Lower leg skin (tissue), 4 donors: ENCODE data around the gene GCAT. TPM values are rescaled to one million over a fixed set of nuclear protein-coding genes. Genes with fewer than 3 reads are reported as not detected.

ENCODE experiments used
- DNase-seq, 2 donors: peaks; one replicate each; pipeline ENCODE4 v3.0.0-alpha.2; 2019; ENCODE audit warnings: low spot score in 2 of 2
- H3K4me3 ChIP-seq: fragments of 200-600 bp; sonication (generic); 2 replicates; pipeline ENCODE4 v1.5.1; 2017; ENCODE audit warnings: mild to moderate bottlenecking, low read depth; ENCODE audit not compliant: poor library complexity, severe bottlenecking
- CTCF ChIP-seq, 3 donors: fragments of 450-650 bp; IDR thresholded peaks; one replicate each; pipeline ENCODE4 v1.5.1; 2016; ENCODE audit warnings: antibody characterized with exemption in 3 of 3, mild to moderate bottlenecking in 3 of 3, moderate library complexity in 2 of 3
- POLR2A ChIP-seq, 2 donors: fragments of 450-650 bp; IDR thresholded peaks; one replicate each; pipeline ENCODE4 v1.6.1; 2016 to 2017; ENCODE audit warnings: antibody characterized with exemption in 2 of 2, mild to moderate bottlenecking in 1 of 2, moderate library complexity in 1 of 2
- WGBS, 2 donors: methylation state at CpG; one replicate each; pipeline ENCODE4 v1.1.5; 2018; 5-methylcytosine and 5-hydroxymethylcytosine counted together
- intact Hi-C: fragments of 100-400 bp; cut with DNase I; formaldehyde crosslinking; loops from one replicate; pipeline ENCODE4 v1.15.0; 2023; ENCODE audit warnings: low total_unique reads
- total RNA-seq, 4 donors: library from RNA; depleted of rRNA; stranded (reverse); fragments of >200 nt; gene quantifications; one replicate each; pipeline ENCODE4 v1.1.0, GENCODE V29; 2016

The GCAT gene
- total RNA-seq, 4 donors from 2014 or later: 12.5 to 20.4 (median 16.2) TPM

DNA sequence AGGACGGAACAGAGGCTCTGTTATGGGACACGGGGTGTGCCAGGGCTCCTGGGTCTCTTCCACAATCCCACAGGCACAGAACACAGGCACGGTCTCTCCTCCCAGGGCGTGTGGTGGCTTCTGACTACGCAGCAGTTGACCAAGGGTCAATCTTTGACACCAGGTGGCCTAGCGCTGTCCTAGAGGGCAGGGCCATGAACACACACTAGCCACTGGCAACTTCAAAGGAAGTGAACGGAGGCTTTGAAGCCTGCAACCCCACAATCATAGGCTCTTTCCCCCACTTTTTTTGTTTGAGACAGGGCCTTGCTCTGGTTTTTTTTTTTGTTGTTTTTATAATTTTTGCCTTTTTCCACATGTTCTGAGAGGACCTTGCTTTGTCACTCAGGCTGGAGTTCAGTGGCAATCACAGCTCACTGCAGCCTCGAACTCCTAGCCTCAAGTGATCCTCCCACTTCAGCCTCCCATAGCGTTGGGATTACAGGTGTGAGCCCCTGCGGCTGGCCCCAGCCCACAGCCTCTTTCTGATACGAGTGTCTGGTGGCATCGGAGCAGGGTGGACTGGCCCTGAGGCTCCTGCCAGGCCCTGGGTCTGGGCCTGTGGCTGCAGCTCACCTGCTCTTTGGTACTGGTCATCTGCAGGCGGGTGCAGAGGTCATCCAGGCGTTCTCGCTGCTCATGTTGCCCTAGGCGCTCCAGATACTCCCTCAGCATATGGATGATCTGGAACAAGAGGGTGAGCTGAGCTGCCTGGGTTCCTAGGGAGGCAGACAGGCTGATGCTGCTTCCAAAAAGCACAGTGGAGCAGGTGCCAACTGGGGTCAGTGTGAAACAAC is 24.5 kb downstream of the GCAT start:
- no peak for DNase-seq
- intact Hi-C loops: no loop called here
- TF ChIP-seq CTCF (IDR thresholded peaks at IDR 0.05) (no peak), POLR2A (IDR thresholded peaks at IDR 0.05) (no peak)
- 94 to 97% methylated on average over 14 to 16 of the region's 16 CpGs for WGBS, 2 donors
- H3K4me3 ChIP-seq: no peak overlapping the region

- H3K4me3 ChIP-seq: no peak overlapping the region
- no peak for TF ChIP-seq POLR2A (IDR thresholded peaks at IDR 0.05)
- no peak for TF ChIP-seq CTCF (IDR thresholded peaks at IDR 0.05)
- WGBS, 2 donors: 72 to 82% methylated on average over 10 of the region's 10 CpGs
- no peak for DNase-seq
- intact Hi-C loops: no loop called here
These were observed 34.5 kb downstream of the GCAT start for GRCh38 chr22:37842015-37842793.

DNA sequence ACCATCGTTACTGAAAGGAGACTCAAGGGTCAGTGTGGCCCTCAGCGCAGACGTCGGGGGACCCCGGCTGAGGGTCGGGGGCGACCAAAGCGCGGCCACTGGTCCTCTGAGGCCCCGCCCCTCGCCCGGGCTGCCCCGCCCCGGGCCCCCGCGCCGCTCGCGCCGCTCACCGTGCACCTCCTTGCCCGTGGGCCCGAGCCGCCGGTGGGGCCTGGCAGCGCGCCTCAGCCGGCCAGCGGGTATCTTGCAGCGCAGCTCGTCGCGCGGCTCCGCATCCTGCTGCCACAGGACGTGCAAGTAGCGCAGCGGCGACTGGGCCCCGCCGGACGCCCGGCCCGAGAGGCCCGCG is 36.0 kb downstream of the GCAT start:
- peak overlapping the region; percentile 75 for H3K4me3 ChIP-seq
- no peak for DNase-seq
- TF ChIP-seq CTCF (IDR thresholded peaks at IDR 0.05): no peak
- no peak for TF ChIP-seq POLR2A (IDR thresholded peaks at IDR 0.05)
- WGBS, 2 donors: 1% methylated on average over 15 to 20 of the region's 46 CpGs
- intact Hi-C loops: no loop called here

DNA sequence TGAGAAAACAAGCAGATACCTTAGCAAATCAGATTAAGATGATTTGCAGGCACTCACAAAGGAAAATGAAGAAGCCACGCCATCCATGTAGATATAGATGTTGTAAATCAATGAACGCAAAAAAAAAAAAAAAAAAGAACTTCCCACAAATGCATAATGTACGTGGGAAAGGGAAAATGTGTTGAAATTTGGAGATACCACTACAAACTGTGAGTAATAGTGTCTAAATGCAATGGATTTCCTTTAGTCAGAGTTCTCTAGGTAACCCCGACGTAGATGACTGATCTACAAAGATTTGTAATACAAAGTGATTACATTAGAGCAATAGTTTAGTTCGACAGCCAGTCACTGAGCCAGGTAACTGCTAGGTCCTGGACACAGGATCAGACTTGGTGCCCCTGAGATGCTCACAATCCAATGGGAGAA is 37.2 kb downstream of the GCAT start:
- H3K4me3 ChIP-seq: no peak overlapping the region
- WGBS, 2 donors: 89% methylated on average over 6 of the region's 6 CpGs
- DNase-seq: no peak
- no peak for TF ChIP-seq POLR2A (IDR thresholded peaks at IDR 0.05)
- TF ChIP-seq CTCF (IDR thresholded peaks at IDR 0.05): no peak
- intact Hi-C loops: no loop called here

DNA sequence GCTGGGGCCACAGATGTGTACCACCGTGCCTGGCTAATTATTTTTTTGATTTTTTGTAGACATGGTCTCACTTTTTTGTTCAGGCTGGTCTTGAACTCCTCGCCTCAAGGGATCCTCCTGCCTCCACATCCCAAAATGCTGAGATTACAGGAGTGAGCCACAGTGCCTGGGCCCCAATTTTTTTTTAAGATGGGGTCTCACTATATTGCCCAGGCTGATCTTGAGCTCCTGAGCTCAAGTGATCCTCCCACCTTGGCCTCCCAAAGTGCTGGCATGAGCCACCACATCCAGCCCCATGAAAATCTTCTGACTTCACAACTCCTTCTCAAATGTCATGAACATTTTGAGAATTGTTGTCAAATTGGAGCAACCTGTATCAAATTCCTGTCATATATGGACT is 38.7 kb downstream of the GCAT start:
- TF ChIP-seq POLR2A (IDR thresholded peaks at IDR 0.05): no peak
- TF ChIP-seq CTCF (IDR thresholded peaks at IDR 0.05): no peak
- WGBS, 2 donors: 87 to 93% methylated on average over 2 of the region's 2 CpGs
- H3K4me3 ChIP-seq: no peak overlapping the region
- DNase-seq: no peak
- intact Hi-C loops: no loop called here
